ENCODE data around the gene COQ10A.

COQ10A gene

GRCh38 chr12:56243731-56244181 is 23.0 kb upstream of the COQ10A start:
- TF ChIP-seq CTCF (IDR thresholded peaks at IDR 0.05; ENCODE audit: low read depth, low read length): no peak
- H3K4me3 ChIP-seq (ENCODE audit: low read depth, low read length): no peak overlapping the region

- no peak for TF ChIP-seq CTCF (IDR thresholded peaks at IDR 0.05; ENCODE audit: low read depth, low read length)
Measured at GRCh38 chr12:56244494-56244893, 22.2 kb upstream of the COQ10A start.

GRCh38 chr12:56247923-56248322 is 18.8 kb upstream of the COQ10A start:
- TF ChIP-seq CTCF (IDR thresholded peaks at IDR 0.05; ENCODE audit: low read depth, low read length): no peak
- H3K4me3 ChIP-seq (ENCODE audit: low read depth, low read length): no peak overlapping the region

More at GRCh38 chr12:56244494-56244893, 22.2 kb upstream of the COQ10A start:
- H3K4me3 ChIP-seq (ENCODE audit: low read depth, low read length): no peak overlapping the region

- TF ChIP-seq CTCF (IDR thresholded peaks at IDR 0.05; ENCODE audit: low read depth, low read length): no peak
- H3K4me3 ChIP-seq (ENCODE audit: low read depth, low read length): no peak overlapping the region
Measured at GRCh38 chr12:56248711-56249110, 18.0 kb upstream of the COQ10A start.

GRCh38 chr12:56252649-56253048 is 14.1 kb upstream of the COQ10A start:
- no peak overlapping the region for H3K4me3 ChIP-seq (ENCODE audit: low read depth, low read length)
- no peak for TF ChIP-seq CTCF (IDR thresholded peaks at IDR 0.05; ENCODE audit: low read depth, low read length)

GRCh38 chr12:56253091-56253490 is 13.7 kb upstream of the COQ10A start:
- H3K4me3 ChIP-seq (ENCODE audit: low read depth, low read length): no peak overlapping the region
- no peak for TF ChIP-seq CTCF (IDR thresholded peaks at IDR 0.05; ENCODE audit: low read depth, low read length)

- no peak for TF ChIP-seq CTCF (IDR thresholded peaks at IDR 0.05; ENCODE audit: low read depth, low read length)
- no peak overlapping the region for H3K4me3 ChIP-seq (ENCODE audit: low read depth, low read length)
Measured at GRCh38 chr12:56255671-56256070, 11.1 kb upstream of the COQ10A start.
